HG03280 (cell line): ENCODE data around the gene SCGB1A1.
"Not testable (repeated sequence)": the region's sequence is repeated elsewhere in the genome, so short reads cannot be mapped to it uniquely, and the experiment has no call there.

Source experiments
- ATAC-seq: cut with Tn5 transposase; IDR thresholded peaks from one replicate; pipeline ENCODE4 v1.9.1; 2021; ENCODE audit warnings: mild to moderate bottlenecking, moderate library complexity; ENCODE audit not compliant: unreplicated experiment

The SCGB1A1 gene, protein sequence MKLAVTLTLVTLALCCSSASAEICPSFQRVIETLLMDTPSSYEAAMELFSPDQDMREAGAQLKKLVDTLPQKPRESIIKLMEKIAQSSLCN

DNA sequence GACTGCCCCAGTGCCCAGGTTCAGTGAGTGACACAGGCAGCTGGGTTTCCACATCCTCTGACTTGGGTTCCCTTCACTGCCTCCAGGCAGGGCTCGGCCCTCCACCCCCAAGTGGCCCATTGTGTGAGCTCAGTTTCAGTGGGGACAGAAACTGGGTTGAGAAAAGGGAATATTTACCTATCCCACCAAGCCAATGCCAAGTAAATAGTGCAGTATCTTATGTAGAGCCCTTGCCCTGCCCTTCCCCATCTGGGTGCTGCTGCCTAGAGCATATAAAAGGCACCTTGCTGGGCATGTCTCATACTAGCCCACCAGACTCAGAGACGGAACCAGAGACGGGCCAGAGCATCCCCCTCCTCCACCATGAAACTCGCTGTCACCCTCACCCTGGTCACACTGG lies at the start of gene SCGB1A1:
TSS of gene SCGB1A1 (plus strand) at position 301 of the 400 bp plus-strand sequence. CDS start at position 364, 63 bp downstream.
- ATAC-seq = no peak

DNA sequence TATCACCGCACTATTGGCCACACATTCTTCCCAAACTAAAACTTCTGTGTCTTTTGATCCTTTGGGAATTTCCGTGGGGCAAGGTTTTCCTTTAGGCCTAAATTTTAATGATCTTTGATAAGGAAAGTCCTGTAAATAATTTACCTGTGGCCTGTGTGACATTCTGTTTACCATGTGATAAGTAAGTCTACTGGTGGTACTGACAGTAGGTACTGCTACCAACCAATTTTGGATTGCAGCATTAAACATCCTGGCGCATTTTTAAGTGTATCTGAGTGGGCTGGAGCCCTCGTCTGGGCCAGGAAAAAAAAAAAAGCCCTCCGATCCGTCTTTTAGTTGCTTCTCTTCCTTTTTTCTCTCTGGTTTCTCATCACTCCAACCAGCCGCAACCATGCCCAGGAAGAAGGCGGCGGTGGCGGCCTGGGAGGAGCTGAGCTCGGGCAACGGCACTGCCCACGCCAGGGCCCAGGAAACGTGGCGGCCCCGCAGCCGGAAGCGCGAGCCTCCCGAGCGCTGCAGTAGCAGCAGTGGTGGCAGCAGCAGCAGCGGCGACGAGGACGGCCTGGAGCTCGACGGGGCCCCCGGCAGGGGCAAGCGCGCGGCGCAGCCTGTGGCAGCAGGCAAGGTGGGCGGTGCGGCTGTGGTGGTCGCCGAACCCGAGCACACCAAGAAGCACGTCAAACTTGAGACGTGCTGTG lies 47.9 kb upstream of the SCGB1A1 start:
- no peak for ATAC-seq

DNA sequence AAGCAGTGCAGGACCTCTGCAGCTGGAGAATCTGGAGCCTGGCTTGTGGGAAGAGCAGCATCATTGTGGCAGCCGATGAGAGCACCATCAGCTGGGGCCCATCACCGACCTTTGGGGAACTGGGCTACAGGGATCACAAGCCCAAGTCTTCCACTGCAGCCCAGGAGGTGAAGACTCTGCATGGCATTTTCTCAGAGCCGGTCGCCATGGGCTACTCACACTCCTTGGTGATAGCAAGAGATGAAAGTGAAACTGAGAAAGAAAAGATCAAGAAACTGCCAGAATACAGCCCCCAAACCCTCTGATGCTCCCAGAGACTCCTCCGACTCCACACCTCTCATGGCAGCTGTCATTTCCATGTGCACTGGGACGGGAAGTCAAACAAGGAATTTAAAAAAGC lies 46.0 kb upstream of the SCGB1A1 start:
- no peak for ATAC-seq

DNA sequence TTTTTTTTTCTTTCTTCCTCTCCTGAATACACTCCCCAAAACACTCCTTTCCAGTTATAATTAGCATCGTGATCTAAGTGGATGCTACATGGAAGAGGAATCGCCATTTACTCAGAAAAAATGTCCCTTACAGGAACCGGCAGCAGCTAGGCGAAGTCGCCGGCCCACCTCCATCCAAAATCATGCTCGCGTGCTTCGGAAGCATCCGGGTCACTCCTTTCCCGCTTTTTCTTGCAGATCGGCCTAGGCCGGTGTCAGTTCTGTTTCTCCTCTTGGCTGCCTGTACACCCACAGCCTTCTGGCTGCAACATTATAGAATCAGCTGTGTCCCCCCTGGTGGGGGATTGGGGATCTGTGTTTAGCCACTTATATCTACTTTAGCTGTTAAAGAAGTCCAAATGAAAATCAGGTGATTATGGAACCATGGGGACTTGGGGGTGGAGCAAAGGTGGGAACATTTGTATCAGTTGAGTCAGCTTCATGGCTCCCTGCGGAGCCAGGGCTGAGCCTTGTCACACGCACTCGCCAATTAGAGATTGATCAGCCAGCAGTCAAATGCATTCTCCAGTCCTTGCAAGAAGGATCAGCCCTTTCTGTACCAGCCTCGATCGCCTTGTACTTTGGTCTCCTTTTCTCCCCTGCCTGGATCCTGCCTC lies 45.2 kb upstream of the SCGB1A1 start:
- ATAC-seq = no peak

DNA sequence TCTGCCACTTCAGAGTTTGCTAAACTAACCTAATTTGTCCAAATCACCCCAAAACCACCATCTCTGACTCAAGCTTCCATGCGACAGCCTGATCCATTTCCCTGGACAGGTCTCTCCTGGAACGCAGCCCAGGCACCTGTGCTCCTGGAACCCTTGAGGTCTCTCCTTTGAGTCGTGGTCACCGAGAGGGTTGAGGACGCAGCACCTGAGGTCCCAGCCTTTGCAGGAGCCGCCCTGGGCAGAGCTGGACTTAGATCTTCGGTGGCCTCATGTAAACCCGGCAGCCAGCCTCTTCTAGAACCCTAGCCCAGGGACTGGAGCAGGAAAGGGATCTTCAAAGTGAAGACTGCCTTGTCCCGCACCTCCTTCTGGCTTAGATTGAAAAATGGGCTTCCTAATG lies 44.0 kb upstream of the SCGB1A1 start:
- ATAC-seq = no peak

DNA sequence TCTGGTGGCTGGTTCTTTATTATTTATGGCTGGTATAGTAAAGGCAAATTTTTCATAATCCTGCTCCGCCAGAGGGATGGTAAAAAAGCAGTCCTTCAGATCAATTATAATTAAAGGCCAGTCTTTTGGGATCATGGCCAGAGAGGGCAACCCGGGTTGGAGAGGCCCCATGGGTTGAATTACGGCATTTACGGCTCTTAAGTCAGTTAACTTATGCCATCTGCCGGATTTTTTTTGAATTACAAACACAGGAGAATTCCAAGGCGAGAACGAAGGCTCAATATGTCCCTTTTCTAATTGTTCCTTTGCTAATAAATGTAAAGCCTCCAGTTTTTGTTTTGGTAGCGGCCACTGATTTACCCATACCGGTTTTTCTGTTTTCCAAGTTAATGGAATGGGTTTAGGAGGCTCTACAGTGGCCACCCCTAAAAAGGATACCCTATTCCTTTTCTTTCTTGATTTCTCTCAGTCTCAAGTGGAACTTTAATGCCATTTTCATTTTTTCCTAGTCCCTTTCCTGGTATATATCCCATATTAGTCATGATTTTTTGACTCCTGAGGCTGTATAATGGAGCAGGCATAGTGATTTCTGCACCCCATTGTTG lies 40.3 kb upstream of the SCGB1A1 start:
- not testable (repeated sequence) for ATAC-seq

DNA sequence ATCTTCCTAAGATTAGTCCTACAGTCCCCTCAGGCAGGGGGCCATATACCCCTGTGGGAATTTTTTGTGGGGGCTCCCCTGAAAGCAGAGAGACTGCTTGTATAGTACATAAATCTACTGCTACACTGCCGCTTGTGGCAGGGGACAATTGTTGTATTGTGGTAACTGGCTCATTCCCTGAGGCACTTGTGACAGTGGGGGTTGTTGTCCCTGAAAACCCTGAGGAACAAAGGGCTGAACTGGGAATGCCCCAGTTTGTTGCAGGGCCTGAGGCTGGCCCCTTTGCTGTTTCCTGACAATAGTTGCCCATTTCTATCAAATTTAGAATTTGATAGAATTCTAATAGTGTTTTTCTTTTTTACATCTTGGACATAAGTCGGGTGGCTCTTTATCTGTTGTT lies 39.2 kb upstream of the SCGB1A1 start:
- not testable (repeated sequence) for ATAC-seq

DNA sequence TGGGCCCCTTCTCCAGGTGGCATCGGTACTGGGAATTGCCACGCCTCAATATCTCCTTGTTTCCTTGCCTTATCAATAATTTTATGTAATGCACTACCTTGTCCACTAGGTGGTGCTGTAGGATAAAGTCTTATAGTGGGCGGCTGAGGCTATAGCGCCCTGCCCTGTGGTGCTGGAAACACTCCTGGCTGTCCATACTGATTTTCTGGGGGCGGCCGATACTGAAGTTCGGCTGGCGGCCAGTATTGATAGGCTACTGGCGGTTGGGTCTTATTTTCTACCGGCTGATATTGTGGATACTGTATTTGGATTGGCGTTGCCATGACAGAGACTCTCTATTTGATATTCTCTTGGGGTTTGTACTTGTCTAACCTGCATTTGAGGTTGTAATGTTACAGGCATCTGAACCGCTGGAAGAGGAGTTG lies 38.0 kb upstream of the SCGB1A1 start:
- not testable (repeated sequence) for ATAC-seq

DNA sequence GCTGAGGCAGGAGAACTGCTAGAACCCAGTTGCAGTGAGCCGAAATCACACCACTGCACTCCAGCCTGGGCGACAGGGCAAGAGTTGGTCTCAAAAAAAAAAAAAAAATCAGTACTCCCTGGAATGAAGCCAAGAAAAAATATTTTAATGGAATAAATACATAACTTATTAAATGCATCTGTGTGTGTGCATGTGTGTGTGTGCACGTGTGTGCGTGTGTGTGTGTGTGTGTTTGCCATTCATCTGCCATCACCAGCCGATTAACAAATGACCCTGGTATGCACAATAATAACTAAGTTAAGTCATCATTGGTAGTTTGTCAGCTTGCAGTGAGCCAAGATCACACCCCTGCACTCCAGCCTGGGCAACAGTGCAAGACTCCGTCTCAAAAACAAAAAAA lies 35.0 kb upstream of the SCGB1A1 start:
- ATAC-seq = no peak

DNA sequence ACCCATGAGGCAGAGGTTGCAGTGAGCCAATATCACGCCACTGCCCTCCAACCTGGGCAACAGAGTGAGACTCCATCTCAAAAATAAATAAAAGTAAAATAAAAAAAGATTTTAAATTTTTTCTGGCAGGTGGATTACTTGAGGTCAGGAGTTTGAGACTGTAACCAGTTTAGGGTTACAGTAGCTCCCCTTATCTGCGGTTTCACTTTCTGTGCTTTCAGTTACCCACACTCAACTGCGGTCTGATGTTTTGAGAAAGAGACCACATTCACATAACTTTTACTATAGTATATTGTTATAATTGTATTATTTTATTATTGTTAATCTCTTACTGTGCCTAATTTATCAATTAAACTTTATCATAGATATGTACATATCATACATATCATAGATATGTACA lies 32.8 kb upstream of the SCGB1A1 start:
- peak; percentile 48 for ATAC-seq

DNA sequence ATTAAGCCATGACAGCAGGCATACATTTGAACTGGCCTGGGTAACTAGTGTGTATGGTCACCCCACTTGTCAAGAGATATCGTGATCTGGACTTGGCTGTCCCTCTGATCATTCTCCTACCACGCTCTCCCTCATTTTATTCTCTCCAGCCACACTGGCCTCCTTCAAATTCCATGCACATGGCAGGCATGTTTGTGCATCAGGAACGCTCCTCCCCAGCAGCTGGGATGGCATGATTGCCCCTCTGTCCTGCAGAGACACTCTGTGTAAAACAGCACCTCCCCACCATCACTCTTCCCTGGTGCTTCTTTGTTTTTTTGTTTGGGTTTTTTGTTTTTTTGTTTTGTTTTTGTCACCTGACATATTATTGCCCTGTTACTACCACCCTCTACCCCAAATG lies 31.5 kb upstream of the SCGB1A1 start:
- ATAC-seq = no peak

DNA sequence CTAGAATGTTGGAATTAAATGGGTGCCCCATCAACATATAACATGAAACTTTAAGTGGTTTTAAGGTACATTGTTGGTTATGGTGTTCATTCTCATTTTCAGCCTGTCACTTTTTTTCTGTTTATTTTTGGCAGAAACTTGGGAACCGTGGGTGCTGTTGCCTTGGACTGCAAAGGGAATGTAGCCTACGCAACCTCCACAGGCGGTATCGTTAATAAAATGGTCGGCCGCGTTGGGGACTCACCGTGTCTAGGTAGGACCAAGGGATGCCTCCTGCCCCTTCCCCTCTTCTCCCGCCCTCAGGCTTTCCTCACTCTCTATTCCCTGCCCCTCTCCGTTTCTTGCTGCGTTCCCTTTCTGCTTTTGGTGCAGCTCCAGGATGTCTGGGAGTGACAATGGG lies 29.8 kb upstream of the SCGB1A1 start:
- ATAC-seq = no peak

DNA sequence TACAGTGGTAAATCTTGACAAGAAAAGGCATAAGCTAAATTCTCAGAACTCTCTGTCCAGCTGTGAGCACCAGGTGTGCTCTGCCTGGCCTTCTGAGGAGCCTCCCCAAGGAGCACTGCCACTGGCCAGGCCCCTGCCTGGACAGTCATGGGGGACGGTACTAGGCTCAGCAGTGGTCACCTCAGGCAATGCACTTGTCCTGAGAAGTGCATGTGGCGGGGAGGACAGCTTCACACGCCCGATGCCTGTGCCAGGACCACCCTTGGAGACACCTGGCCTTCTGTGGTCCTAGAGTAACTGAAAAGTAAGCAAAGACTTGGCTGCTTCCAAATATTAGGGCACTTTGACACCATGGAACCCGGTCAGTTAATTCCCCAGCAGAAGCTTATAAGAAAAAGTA lies 28.6 kb upstream of the SCGB1A1 start:
- ATAC-seq = no peak

DNA sequence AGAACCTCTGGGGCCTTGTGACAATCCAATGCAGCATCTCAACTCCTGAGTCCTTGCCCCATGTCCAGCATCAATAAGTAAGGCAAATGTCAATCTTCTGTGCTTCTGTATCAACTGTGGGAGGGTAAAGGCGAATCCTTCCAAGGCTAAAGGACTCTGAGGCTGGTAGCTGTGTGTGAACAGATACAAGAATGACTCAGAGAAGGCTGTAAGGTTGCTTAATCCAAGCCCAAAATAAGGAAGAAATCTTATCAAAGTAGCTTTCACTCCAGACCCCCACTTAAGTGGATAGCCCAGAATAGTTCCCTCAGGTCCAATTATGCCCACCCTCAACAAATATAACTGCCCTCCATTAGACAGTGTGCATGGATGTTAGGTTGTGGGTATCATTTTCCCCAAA lies 28.1 kb upstream of the SCGB1A1 start:
- no peak for ATAC-seq

DNA sequence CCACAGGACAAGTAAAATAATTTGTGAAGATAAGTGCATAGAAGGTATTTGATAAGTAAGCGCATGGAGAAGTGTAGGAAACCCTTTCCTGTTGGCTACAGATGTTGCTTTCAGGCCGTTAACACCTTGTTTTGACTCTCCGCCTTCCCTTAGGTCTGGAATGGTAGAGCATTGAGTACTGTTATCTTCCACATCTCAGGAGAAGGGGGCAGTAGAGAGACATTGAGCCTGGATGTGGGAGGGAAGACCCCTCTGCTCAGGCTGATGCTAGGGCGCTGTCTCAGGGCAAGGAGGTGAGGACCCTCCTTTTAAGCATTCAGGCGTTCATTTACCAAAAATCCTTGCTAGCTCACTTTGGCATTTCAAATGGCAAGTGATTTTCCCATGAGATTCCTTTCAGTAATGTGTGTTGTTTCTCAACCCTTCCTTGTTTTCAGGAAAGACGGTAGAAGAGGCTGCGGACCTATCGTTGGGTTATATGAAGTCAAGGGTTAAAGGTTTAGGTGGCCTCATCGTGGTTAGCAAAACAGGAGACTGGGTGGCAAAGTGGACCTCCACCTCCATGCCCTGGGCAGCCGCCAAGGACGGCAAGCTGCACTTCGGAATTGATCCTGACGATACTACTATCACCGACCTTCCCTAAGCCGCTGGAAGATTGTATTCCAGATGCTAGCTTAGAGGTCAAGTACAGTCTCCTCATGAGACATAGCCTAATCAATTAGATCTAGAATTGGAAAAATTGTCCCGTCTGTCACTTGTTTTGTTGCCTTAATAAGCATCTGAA lies 27.0 kb upstream of the SCGB1A1 start:
- no peak for ATAC-seq

DNA sequence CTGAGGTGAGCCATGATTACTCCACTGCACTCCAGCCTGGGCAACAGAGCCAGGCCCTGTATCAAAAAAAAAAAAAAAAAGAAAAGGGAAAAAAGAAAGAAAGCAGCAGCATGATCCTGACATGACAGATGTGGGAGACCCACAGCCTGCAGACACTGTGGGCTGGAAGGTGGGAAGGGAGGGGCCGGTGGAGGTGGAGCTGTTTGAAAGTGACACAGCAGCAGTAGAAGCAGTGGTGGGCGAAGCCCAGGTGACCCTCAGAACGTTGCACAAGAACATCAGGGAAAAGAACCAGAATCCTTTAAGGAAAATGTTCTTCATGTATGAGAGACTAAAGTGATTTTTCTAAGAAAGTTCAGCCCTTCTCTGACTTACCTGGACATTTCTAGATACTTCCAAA lies 26.3 kb upstream of the SCGB1A1 start:
- ATAC-seq = no peak

DNA sequence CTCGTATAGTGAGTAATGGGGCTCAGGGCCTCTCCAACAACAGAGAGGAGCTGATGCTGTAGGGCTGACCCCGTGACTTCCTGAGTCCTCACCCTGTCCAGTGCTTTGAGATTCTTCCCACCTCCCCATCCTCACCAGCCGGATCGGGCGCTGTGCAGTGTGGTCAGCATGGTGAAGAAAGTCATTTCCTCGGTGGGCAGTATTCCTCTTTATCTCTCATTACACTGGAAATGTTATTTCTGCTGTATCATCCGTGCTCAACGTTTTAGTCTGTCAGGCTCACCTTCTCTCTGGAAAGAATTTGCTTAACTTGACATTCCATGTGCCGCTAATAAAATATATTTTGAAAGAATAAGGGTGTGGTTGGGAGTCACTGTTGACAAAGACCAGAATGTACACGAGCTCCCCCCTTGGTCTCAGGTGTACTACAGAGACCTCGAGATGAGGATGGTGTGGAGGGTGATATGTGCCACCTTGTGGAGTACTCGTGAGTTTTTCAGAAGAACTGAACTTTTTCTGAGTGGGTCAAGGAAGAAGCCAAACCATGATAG lies 25.7 kb upstream of the SCGB1A1 start:
- ATAC-seq = no peak

DNA sequence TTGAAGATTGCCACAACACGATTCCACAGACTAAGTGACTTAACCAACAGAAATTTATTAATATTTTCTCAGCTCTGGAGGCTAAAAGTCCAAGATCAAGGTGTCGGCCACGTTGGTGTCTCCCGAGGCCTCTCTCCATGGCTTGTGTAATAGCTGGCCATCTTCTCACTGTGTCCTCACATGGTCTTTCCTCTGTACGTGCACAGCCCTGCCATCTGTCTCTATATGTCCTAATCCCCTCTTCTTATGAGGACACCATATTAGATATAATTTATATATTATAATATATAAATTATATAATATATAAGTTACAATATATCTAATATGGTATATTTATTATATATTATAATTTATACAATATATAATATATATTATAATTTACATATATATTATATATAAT lies 25.1 kb upstream of the SCGB1A1 start:
- no peak for ATAC-seq

DNA sequence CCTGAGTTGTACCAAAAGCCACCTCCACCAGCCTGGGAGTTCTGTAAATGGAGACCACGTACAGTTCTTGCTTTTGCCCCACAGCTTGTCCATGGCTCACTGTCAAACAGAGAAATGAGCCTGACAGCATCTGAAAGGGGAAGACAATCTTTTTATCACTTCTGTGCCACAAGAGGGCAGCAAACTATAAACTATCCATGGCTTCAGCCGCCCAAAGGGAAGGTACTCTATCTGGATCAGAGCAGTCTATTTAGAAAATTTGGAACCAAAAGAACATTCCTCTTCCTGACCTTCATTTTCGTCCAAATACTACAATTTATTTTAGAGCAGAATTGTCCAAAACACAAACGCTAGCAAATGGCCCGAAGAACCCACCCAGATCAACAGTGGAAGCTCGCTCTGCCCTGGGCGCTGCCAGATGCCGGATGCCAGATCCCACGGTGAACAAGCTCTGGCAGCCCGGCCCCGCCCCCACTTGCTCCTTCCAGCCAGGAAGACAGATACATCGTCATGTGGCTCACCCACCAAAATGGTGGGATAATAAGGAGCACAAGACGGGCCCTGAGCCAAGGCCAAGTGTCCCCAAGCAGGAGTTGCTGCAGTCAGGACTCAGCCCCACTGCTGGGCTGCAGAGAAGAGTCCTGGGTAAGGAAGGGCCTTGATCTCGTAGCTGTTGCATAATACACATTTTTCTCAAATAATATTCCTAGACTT lies 23.9 kb upstream of the SCGB1A1 start:
- no peak for ATAC-seq

DNA sequence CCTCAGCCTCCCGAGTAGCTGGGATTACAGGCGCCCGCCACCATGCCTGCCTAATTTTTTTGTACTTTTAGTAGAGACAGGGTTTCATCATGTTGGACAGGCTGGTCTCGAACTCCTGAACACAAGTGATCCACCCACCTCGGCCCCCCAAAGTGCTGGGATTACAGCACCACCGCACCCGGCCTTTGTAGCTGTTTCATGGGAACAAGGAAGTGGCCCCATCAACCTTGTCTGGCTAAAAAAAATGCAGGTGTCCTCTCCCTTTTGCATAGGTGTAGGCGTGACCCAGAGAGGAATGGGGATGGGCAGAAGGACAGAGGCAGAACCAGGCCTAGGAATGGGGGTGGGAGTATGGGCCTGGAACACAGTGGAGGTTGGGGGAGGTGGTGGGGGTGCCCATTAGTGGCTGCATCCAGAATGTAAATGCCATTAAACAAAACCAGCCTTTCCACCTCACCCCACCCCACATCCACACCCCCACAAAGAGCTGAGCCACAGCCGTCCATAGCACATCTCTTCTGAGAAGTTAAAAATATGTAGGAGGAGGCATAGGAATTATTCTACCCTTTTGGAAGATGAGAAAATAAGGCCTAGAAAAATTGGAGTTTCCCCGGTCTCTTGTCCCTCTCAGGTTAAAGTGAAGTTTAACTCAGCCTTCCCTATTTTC lies 22.8 kb upstream of the SCGB1A1 start:
- no peak for ATAC-seq
